Liver (tissue), 3 donors: ENCODE measurements around the gene TMEM233.

Experiments
- CTCF ChIP-seq: fragments of 150-350 bp; IDR thresholded peaks from 2 replicates; pipeline ENCODE4 v1.5.1; 2017; ENCODE audit warnings: improper control_type of control experiment, low read depth, low read length; ENCODE audit not compliant: missing input control
- GABPA ChIP-seq, 2 donors: IDR thresholded peaks in 1 of 2; conservative IDR thresholded peaks in 1 of 2; 2 replicates each; pipeline ENCODE4 v1.6.1; 2016; ENCODE audit warnings: antibody characterized with exemption in 2 of 2, mild to moderate bottlenecking in 1 of 2, moderate library complexity in 1 of 2
- NR2F2 ChIP-seq: IDR thresholded peaks from 2 replicates; pipeline ENCODE4 v1.6.1; 2016; ENCODE audit warnings: antibody characterized with exemption
- RAD21 ChIP-seq, 2 donors: IDR thresholded peaks; 2 replicates each; pipeline ENCODE4 v1.6.1; 2016; ENCODE audit warnings: antibody characterized with exemption in 2 of 2, mild to moderate bottlenecking in 2 of 2
- TAF1 ChIP-seq: conservative IDR thresholded peaks from 2 replicates; pipeline ENCODE4 v1.6.1; 2016; ENCODE audit warnings: antibody characterized with exemption, mild to moderate bottlenecking
- YY1 ChIP-seq: IDR thresholded peaks from 2 replicates; pipeline ENCODE4 v1.6.1; 2016; ENCODE audit warnings: antibody characterized with exemption, mild to moderate bottlenecking
- ZBTB33 ChIP-seq: IDR thresholded peaks from 2 replicates; pipeline ENCODE4 v1.6.1; 2016; ENCODE audit warnings: antibody characterized with exemption
- donor health status: healthy.
- donor health status: healthy.

GRCh38 chr12:119598159-119598558 lies 4.6 kb downstream of the TMEM233 start:
- TF ChIP-seq CTCF (no peak), TAF1 (no peak), ZBTB33 (no peak), GABPA (IDR thresholded peaks at IDR 0.05 in 1 of 2, conservative IDR thresholded peaks at IDR 0.05 in 1 of 2) (no peak), NR2F2 (no peak), YY1 (no peak), RAD21 (IDR thresholded peaks at IDR 0.05) (no peak)
